Aortic smooth muscle cell (primary cell): ENCODE measurements around the gene S100A6. TPM values are rescaled to one million over a fixed set of nuclear protein-coding genes. Genes with fewer than 3 reads are reported as not detected.

Source experiments
- total RNA-seq: library from RNA; depleted of rRNA; stranded (reverse); fragments of >200 nt; gene quantifications from 2 replicates; pipeline ENCODE4 v1.2.3, GENCODE V29; 2014

S100A6 gene
- 2,220 and 2,797 TPM in 2 replicates for total RNA-seq

GRCh38 chr1:153535242-153536011 is at the start of gene S100A6:
Gene S100A6, minus strand, starts transcription at chr1:153535991. Its CDS starts 652 bp downstream, at chr1:153535339.

GRCh38 chr1:153565529-153566374 is 30.0 kb upstream of the S100A6 start, which contains the start of gene S100A2:
Gene S100A2, minus strand, starts transcription at chr1:153565844. Its CDS starts 1,967 bp downstream, at chr1:153563877.

GRCh38 chr1:153548722-153549688 is 13.2 kb upstream of the S100A6 start, which contains the start of gene S100A3:
Gene S100A3, minus strand, starts transcription at chr1:153549258. Its CDS starts 773 bp downstream, at chr1:153548485.

GRCh38 chr1:153545067-153546055 is 9.6 kb upstream of the S100A6 start, which contains the start of gene S100A4:
Gene S100A4, minus strand, starts transcription at chr1:153545806. Its CDS starts 1,012 bp downstream, at chr1:153544794.

GRCh38 chr1:153540394-153541361 is 4.9 kb upstream of the S100A6 start, which contains the start of gene S100A5:
Gene S100A5, minus strand, starts transcription at chr1:153540934. Its CDS starts 743 bp downstream, at chr1:153540191.

Other genes starting within 250 kb of the S100A6 start
- not detected in 2 replicates for gene PGLYRP3, start 223.0 kb downstream of the S100A6 start, total RNA-seq
- not detected in 2 replicates for gene PGLYRP4, start 187.2 kb downstream of the S100A6 start, total RNA-seq
- 0.19 TPM in 1 of 2 replicates, not detected in the other for gene S100A9, start 178.1 kb downstream of the S100A6 start, total RNA-seq
- not detected in 2 replicates for gene S100A12, start 160.4 kb downstream of the S100A6 start, total RNA-seq
- not detected in 2 replicates for gene S100A8, start 144.9 kb downstream of the S100A6 start, total RNA-seq
- not detected in 2 replicates for gene S100A7A, start 119.5 kb downstream of the S100A6 start, total RNA-seq
- not detected in 2 replicates for gene S100A7, start 75.3 kb downstream of the S100A6 start, total RNA-seq
- 0.26 and 0.62 TPM in 2 replicates for gene S100A5, start 4.9 kb upstream of the S100A6 start, total RNA-seq
- gene S100A4, start 9.8 kb upstream of the S100A6 start, total RNA-seq, result 462 and 473 TPM in 2 replicates
- 8.1 and 13.3 TPM in 2 replicates for gene S100A3, start 13.3 kb upstream of the S100A6 start, total RNA-seq
- gene S100A2, start 29.9 kb upstream of the S100A6 start, total RNA-seq, result 2.4 and 4.0 TPM in 2 replicates
- 250 and 256 TPM in 2 replicates for gene S100A16, start 77.1 kb upstream of the S100A6 start, total RNA-seq
- gene S100A14, start 80.3 kb upstream of the S100A6 start, total RNA-seq, result 0.25 and 0.26 TPM in 2 replicates
- 239 and 295 TPM in 2 replicates for gene S100A13, start 91.5 kb upstream of the S100A6 start, total RNA-seq
- gene S100A1, start 92.4 kb upstream of the S100A6 start, total RNA-seq, result 0.19 TPM in 1 of 2 replicates, not detected in the other
- 27.0 and 30.2 TPM in 2 replicates for gene CHTOP, start 98.1 kb upstream of the S100A6 start, total RNA-seq
- 63.5 and 64.7 TPM in 2 replicates for gene SNAPIN, start 122.7 kb upstream of the S100A6 start, total RNA-seq
- gene ILF2, start 135.0 kb upstream of the S100A6 start, total RNA-seq, result 137 and 150 TPM in 2 replicates
- gene NPR1, start 142.7 kb upstream of the S100A6 start, total RNA-seq, result 1.2 and 1.9 TPM in 2 replicates
- 26.2 and 31.3 TPM in 2 replicates for gene INTS3, start 192.1 kb upstream of the S100A6 start, total RNA-seq
- 10.7 and 11.6 TPM in 2 replicates for gene SLC27A3, start 239.4 kb upstream of the S100A6 start, total RNA-seq